OCI-M1 (cell line): ENCODE data around the gene SPAG4.

Experiments used
- DNase-seq: peaks from one replicate; lab custom pipeline; 2025; lab: John Stamatoyannopoulos, UW

SPAG4 gene

GRCh38 chr20:35621560-35621946 lies 5.9 kb downstream of the SPAG4 start:
- DNase-seq: no peak

GRCh38 chr20:35625584-35626385 lies 10.2 kb downstream of the SPAG4 start:
- no peak for DNase-seq

- no peak for DNase-seq
Measured at GRCh38 chr20:35626386-35627001, 10.9 kb downstream of the SPAG4 start.

GRCh38 chr20:35627121-35627520 lies 11.5 kb downstream of the SPAG4 start:
- DNase-seq: no peak

- DNase-seq: no peak
Measured at GRCh38 chr20:35629427-35630145, 14.0 kb downstream of the SPAG4 start.

- DNase-seq: no peak
Measured at GRCh38 chr20:35630636-35631035, 15.0 kb downstream of the SPAG4 start.

GRCh38 chr20:35632539-35633115 lies 17.0 kb downstream of the SPAG4 start:
- DNase-seq: no peak

GRCh38 chr20:35635652-35636051 lies 20.0 kb downstream of the SPAG4 start:
- no peak for DNase-seq

GRCh38 chr20:35636095-35636494 lies 20.5 kb downstream of the SPAG4 start:
- no peak for DNase-seq

GRCh38 chr20:35637276-35637675 lies 21.6 kb downstream of the SPAG4 start:
- no peak for DNase-seq

GRCh38 chr20:35638751-35639150 lies 23.1 kb downstream of the SPAG4 start:
- no peak for DNase-seq

GRCh38 chr20:35640724-35641123 lies 25.1 kb downstream of the SPAG4 start:
- no peak for DNase-seq

GRCh38 chr20:35641743-35642142 lies 26.1 kb downstream of the SPAG4 start:
- no peak for DNase-seq

GRCh38 chr20:35643045-35643444 lies 27.4 kb downstream of the SPAG4 start:
- DNase-seq: no peak

GRCh38 chr20:35644806-35645205 lies 29.2 kb downstream of the SPAG4 start:
- DNase-seq: no peak

GRCh38 chr20:35648836-35649235 lies 33.2 kb downstream of the SPAG4 start:
- DNase-seq: no peak

GRCh38 chr20:35650632-35651031 lies 35.0 kb downstream of the SPAG4 start:
- DNase-seq: no peak

GRCh38 chr20:35651958-35652357 lies 36.3 kb downstream of the SPAG4 start:
- DNase-seq: no peak

- no peak for DNase-seq
Measured at GRCh38 chr20:35652641-35653429, 37.2 kb downstream of the SPAG4 start.

GRCh38 chr20:35653430-35653734 lies 37.8 kb downstream of the SPAG4 start:
- DNase-seq: no peak

- no peak for DNase-seq
Measured at GRCh38 chr20:35653893-35654292, 38.3 kb downstream of the SPAG4 start.

GRCh38 chr20:35654415-35654814 lies 38.8 kb downstream of the SPAG4 start:
- no peak for DNase-seq
